ENCODE results near the gene PTRH1. TPM values are rescaled to one million over a fixed set of nuclear protein-coding genes. Genes with fewer than 3 reads are reported as not detected.

PTRH1 gene
- total and polyA plus RNA-seq, 2 of the 4 experiments (the other 2 are of a cell fraction), result 5.4 to 14.8 TPM

DNA sequence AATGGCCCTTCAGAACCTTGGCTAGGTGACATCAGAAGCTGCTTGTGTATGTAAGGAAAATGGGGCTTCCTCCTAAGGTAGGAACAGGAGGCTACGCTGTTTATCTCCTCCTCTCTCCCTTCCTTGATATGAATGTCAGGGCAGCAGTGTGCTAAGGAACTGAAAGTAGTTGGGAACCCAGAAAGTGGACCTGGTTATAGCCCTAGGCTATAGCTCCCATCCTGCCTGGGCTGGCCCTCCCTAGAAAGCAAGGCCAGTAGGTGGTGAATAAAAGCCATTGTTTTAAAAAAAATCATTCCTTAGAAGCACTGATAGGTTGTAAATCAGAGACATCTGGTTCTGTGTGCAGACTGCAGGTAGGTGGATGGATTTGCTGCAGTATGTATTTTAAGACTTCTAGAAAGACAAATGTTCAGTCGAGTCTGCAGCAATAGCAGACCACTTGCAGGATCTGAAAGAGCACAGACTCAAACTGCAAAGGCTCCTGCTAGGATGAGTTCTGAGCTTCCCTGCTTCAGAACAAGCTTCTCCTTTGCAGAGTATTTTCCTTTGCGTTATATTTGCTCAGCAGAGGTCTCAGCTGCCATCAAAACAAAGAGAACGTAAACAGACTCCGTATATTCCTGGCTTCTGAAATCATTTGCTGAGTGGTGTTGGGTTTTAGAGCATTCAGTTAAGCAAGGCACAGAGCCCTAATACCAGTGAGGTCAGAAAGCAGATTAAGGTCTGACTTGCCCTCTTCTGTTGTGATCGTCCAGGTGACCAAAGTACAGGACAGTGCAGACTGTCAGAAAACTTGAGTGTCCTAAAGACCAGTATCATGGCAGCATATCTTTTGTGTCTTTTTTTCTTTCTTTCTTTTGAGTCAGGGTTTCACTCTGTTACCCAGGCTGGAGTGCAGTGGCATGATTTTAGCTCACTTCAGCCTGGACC, 28.7 kb downstream of the PTRH1 start:
- Histone ChIP-seq H3K23ac (ENCODE audit: low read depth, low read length) (no peak overlapping the region), H3K14ac (replicated peaks; ENCODE audit: low read depth, low read length) (no peak overlapping the region), H3K56ac (ENCODE audit: extremely low read depth, insufficient read depth, low read length) (no peak overlapping the region), H4K8ac (ENCODE audit: low read depth in 2 of 2, low read length in 2 of 2) (no peak overlapping the region), H3K9me1 (ENCODE audit: insufficient read depth, low read length) (peaks cover 19% of the 10 kb centered on the region), H3K4me3 (ENCODE audit: insufficient read depth, low read depth, low read length) (no peak overlapping the region), H4K91ac (ENCODE audit: insufficient read depth, low read depth, low read length) (no peak overlapping the region), H2BK15ac (ENCODE audit: low read depth, low read length) (no peak overlapping the region), H2AK5ac (ENCODE audit: low read depth, low read length) (no peak overlapping the region), H2BK5ac (ENCODE audit: low read depth, low read length, poor library complexity, severe bottlenecking) (no peak overlapping the region), H3K4me2 (ENCODE audit: low read depth, low read length) (no peak overlapping the region), H2AK9ac (replicated peaks; ENCODE audit: low read depth, low read length, poor library complexity) (no peak overlapping the region), H3K79me1 (ENCODE audit: low read depth in 1 of 2, low read length in 2 of 2) (no peaks in the 10 kb centered on the region), H3K9me3 (ENCODE audit: control insufficient read depth, insufficient read depth, low read length) (no peaks in the 10 kb centered on the region), H3K27ac (ENCODE audit: insufficient read depth, low read length) (no peak overlapping the region), H3K18ac (ENCODE audit: low read depth, low read length) (no peak overlapping the region), H2BK120ac (ENCODE audit: low read depth, low read length) (no peak overlapping the region), H3K4me1 (ENCODE audit: control insufficient read depth, insufficient read depth, low read length) (peaks cover 11% of the 10 kb centered on the region), H3K27me3 (ENCODE audit: control insufficient read depth, insufficient read depth, low read length) (no peaks in the 10 kb centered on the region), H3K4ac (ENCODE audit: low read depth, low read length) (no peak overlapping the region), H4K5ac (ENCODE audit: low read depth, low read length) (no peak overlapping the region), H2BK20ac (ENCODE audit: low read depth, low read length) (no peak overlapping the region), H3K36me3 (ENCODE audit: control insufficient read depth, insufficient read depth, low read length) (peaks cover 57% of the 10 kb centered on the region), H3K9ac (ENCODE audit: low read depth, low read length) (no peak overlapping the region), H4K20me1 (ENCODE audit: insufficient read depth, low read length) (no peaks in the 10 kb centered on the region), H2AFZ (replicated peaks; ENCODE audit: low read length, poor library complexity) (no peak overlapping the region)
- in situ Hi-C loops (cut with MboI; ENCODE audit: low sequenced_read_pairs) (no loop called here), intact Hi-C loops (cut with micrococcal nuclease) (no loop called here), dilution Hi-C loops (cut with HindIII; ENCODE audit: low sequenced_read_pairs, unreplicated experiment) (no loop called here)
- ChIA-PET CTCF (no interaction called here), POLR2A (ENCODE audit: unreplicated experiment) (no interaction called here)
- no TSS peak for BruUV-seq (replicated peaks)
- no peak for DNase-seq
- no peak for TF ChIP-seq RCOR1 (IDR thresholded peaks at IDR 0.05; ENCODE audit: insufficient replicate concordance, low read length)
- TF ChIP-seq, protein P1, sequence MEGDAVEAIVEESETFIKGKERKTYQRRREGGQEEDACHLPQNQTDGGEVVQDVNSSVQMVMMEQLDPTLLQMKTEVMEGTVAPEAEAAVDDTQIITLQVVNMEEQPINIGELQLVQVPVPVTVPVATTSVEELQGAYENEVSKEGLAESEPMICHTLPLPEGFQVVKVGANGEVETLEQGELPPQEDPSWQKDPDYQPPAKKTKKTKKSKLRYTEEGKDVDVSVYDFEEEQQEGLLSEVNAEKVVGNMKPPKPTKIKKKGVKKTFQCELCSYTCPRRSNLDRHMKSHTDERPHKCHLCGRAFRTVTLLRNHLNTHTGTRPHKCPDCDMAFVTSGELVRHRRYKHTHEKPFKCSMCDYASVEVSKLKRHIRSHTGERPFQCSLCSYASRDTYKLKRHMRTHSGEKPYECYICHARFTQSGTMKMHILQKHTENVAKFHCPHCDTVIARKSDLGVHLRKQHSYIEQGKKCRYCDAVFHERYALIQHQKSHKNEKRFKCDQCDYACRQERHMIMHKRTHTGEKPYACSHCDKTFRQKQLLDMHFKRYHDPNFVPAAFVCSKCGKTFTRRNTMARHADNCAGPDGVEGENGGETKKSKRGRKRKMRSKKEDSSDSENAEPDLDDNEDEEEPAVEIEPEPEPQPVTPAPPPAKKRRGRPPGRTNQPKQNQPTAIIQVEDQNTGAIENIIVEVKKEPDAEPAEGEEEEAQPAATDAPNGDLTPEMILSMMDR (conservative IDR thresholded peaks at IDR 0.05; ENCODE audit: low read depth, low read length), result no peak
- no peak for TF ChIP-seq CHD1 (IDR thresholded peaks at IDR 0.05; ENCODE audit: low read depth, low read length)
- TF ChIP-seq MAFK (IDR thresholded peaks at IDR 0.05; ENCODE audit: low read depth, low read length), result no peak
- TF ChIP-seq BHLHE40 (IDR thresholded peaks at IDR 0.05; ENCODE audit: low read depth, low read length), result no peak
- TF ChIP-seq, protein P2, sequence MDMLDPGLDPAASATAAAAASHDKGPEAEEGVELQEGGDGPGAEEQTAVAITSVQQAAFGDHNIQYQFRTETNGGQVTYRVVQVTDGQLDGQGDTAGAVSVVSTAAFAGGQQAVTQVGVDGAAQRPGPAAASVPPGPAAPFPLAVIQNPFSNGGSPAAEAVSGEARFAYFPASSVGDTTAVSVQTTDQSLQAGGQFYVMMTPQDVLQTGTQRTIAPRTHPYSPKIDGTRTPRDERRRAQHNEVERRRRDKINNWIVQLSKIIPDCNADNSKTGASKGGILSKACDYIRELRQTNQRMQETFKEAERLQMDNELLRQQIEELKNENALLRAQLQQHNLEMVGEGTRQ (IDR thresholded peaks at IDR 0.05; ENCODE audit: low read depth, low read length), result no peak
- no peak for TF ChIP-seq MXI1 (IDR thresholded peaks at IDR 0.05; ENCODE audit: borderline replicate concordance, low read depth, low read length)
- no peak for TF ChIP-seq NFE2L2 (IDR thresholded peaks at IDR 0.05; ENCODE audit: low read depth, low read length)
- no peak for TF ChIP-seq FOS (IDR thresholded peaks at IDR 0.05; ENCODE audit: low read depth, low read length)
- TF ChIP-seq RAD21 (IDR thresholded peaks at IDR 0.05; ENCODE audit: low read length), result no peak
- TF ChIP-seq, protein P3, sequence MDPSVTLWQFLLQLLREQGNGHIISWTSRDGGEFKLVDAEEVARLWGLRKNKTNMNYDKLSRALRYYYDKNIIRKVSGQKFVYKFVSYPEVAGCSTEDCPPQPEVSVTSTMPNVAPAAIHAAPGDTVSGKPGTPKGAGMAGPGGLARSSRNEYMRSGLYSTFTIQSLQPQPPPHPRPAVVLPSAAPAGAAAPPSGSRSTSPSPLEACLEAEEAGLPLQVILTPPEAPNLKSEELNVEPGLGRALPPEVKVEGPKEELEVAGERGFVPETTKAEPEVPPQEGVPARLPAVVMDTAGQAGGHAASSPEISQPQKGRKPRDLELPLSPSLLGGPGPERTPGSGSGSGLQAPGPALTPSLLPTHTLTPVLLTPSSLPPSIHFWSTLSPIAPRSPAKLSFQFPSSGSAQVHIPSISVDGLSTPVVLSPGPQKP (IDR thresholded peaks at IDR 0.05; ENCODE audit: borderline replicate concordance, low read depth, low read length), result no peak
- no peak for TF ChIP-seq SMC3 (IDR thresholded peaks at IDR 0.05; ENCODE audit: low read depth, low read length)
- no peak for TF ChIP-seq POLR2A (IDR thresholded peaks at IDR 0.05; ENCODE audit: low read depth, low read length)
- TF ChIP-seq MAZ (IDR thresholded peaks at IDR 0.05; ENCODE audit: borderline replicate concordance, low read depth, low read length), result no peak
- no peak for TF ChIP-seq RFX5 (IDR thresholded peaks at IDR 0.05; ENCODE audit: low read depth, low read length)
- ATAC-seq (ENCODE audit: low read depth), result no peak
- WGBS, 2 experiments (ENCODE audit: extremely low coverage in 2 of 2, insufficient read length in 1 of 2), result 83% methylated on average over 5 of the region's 6 CpGs; no CpG with 5 or more reads in 1 of the 2 experiments

All from IMR-90 (cell line).